GM12874 (cell line): ENCODE measurements around the gene AMPD2.

ENCODE experiments used
- CTCF ChIP-seq: IDR thresholded peaks from 2 replicates; pipeline ENCODE4 v1.5.1; 2011; ENCODE audit warnings: low read depth, mild to moderate bottlenecking, control low read depth, low read length, moderate library complexity; ENCODE audit not compliant: insufficient read depth

AMPD2 gene

GRCh38 chr1:109619576-109620400 is at the start of gene AMPD2, which contains the start of gene GNAT2:
Gene AMPD2, plus strand, starts transcription at chr1:109619837. Its CDS starts 1,339 bp downstream, at chr1:109621176.
Gene GNAT2, minus strand, starts transcription at chr1:109619616. Its CDS starts 6,746 bp downstream, at chr1:109612870.
- TF ChIP-seq CTCF: no peak

- TF ChIP-seq CTCF: no peak
These were observed 49.2 kb upstream of the AMPD2 start for GRCh38 chr1:109570414-109570813.

DNA sequence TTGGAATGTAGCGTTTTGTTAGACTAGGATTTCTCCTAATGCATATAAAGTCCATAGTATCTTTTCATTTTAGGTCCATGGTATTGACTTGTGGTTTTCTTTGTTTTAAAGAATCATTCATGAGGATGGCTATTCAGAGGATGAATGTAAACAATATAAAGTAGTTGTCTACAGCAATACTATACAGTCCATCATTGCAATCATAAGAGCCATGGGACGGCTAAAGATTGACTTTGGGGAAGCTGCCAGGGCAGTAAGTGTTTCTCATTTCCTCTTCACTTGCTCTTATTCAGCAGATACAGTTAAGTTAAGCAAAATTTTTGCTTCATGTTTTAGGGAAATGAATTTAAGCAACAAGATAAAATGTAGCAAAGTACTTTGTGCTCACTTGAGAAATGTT is 45.9 kb upstream of the AMPD2 start:
- no peak for TF ChIP-seq CTCF

DNA sequence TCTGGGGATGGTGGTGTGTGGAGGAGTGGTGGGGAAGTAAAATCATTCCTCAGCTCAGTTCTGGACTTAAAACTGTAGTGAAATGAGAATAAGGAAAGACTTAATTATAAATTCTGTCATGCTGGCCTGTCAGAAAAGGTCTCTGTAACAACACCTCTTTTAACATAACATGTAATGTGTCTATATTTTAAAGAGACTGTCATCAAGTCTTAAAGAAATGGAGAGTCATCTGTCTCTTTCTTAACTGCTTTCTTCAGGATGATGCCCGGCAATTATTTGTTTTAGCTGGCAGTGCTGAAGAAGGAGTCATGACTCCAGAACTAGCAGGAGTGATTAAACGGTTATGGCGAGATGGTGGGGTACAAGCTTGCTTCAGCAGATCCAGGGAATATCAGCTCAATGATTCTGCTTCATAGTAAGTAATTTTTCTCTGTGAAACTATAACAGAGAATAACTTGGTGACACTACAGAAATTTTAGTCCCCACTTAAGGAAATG is 40.6 kb upstream of the AMPD2 start:
- TF ChIP-seq CTCF: no peak

- no peak for TF ChIP-seq CTCF
These were observed 40.1 kb upstream of the AMPD2 start for GRCh38 chr1:109579491-109579890.

DNA sequence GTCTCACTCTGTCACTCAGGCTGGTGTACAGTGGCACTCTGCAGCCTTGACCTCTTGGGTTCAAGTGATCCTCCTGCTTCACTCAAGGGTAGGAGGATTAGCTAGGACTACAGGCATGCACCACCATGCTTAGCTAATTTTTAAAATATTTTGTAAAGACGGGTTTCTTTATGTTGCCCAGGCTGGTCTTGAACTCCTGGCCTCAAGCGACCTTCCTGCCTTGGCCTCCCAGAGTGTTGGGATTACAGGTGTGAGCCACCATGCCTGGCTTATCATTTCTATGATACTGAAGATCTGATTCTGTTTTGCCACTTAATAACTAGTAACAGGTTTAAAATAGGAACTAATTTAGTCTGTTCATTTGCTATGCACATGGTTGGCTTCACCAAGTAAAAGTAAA is 37.6 kb upstream of the AMPD2 start:
- no peak for TF ChIP-seq CTCF

DNA sequence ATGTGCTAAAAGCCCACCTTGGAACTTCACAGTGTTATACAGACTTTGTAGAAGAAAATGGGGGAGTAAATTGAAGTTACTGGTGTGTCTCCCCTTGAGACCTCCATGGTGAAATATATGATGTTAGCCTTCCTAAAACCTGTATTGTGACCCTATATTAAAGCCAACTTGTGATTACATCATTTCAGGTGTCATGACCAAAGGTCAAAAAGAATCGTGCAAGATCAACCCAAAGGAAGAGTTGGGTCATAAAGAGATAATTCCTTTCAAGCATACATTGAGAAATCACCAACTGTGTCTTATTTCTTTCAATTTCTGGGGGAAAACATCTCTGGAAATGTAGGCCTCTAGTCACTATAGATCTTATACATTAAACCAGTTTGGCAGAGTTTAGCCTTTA is 34.9 kb upstream of the AMPD2 start:
- no peak for TF ChIP-seq CTCF
